GM21737 (cell line): Measurements from ENCODE around the gene SLC1A5.

ENCODE experiments used
- ATAC-seq: cut with Tn5 transposase; IDR thresholded peaks from one replicate; pipeline ENCODE4 v1.9.1; 2021; ENCODE audit warnings: mild to moderate bottlenecking, moderate library complexity; ENCODE audit not compliant: unreplicated experiment

SLC1A5 gene

GRCh38 chr19:46726971-46727501 lies 61.4 kb downstream of the SLC1A5 start:
- ATAC-seq: no peak

- ATAC-seq: no peak
Observed at GRCh38 chr19:46726551-46726950, 61.8 kb downstream of the SLC1A5 start.

GRCh38 chr19:46725859-46726393 lies 62.5 kb downstream of the SLC1A5 start:
- no peak for ATAC-seq

- no peak for ATAC-seq
Observed at GRCh38 chr19:46725036-46725820, 63.2 kb downstream of the SLC1A5 start.
